ENCODE data around the gene POLR2B.

POLR2B gene

GRCh38 chr4:56990109-56990905 is 11.6 kb downstream of the POLR2B start:
- H3K4me1 ChIP-seq: no peaks in the 10 kb centered on the region
- TF ChIP-seq, protein P1, sequence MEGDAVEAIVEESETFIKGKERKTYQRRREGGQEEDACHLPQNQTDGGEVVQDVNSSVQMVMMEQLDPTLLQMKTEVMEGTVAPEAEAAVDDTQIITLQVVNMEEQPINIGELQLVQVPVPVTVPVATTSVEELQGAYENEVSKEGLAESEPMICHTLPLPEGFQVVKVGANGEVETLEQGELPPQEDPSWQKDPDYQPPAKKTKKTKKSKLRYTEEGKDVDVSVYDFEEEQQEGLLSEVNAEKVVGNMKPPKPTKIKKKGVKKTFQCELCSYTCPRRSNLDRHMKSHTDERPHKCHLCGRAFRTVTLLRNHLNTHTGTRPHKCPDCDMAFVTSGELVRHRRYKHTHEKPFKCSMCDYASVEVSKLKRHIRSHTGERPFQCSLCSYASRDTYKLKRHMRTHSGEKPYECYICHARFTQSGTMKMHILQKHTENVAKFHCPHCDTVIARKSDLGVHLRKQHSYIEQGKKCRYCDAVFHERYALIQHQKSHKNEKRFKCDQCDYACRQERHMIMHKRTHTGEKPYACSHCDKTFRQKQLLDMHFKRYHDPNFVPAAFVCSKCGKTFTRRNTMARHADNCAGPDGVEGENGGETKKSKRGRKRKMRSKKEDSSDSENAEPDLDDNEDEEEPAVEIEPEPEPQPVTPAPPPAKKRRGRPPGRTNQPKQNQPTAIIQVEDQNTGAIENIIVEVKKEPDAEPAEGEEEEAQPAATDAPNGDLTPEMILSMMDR (IDR thresholded peaks at IDR 0.05): no peak
- H3K79me2 ChIP-seq: peaks cover 8% of the 10 kb centered on the region
- no peaks in the 10 kb centered on the region for H3K27me3 ChIP-seq (ENCODE audit: control insufficient read depth, insufficient read depth, low read length)
- H3K36me3 ChIP-seq (ENCODE audit: control insufficient read depth, insufficient read depth, low read length): no peaks in the 10 kb centered on the region
- no peak overlapping the region for H3K27ac ChIP-seq
- H3K9me3 ChIP-seq (ENCODE audit: control insufficient read depth, low read length): no peaks in the 10 kb centered on the region
- H3K4me3 ChIP-seq (ENCODE audit: low read depth, low read length): no peak overlapping the region
- no peak overlapping the region for H3K9ac ChIP-seq
- H2AFZ ChIP-seq: no peak overlapping the region
- no peak overlapping the region for H3K4me2 ChIP-seq (ENCODE audit: low read length)

- H3K4me3 ChIP-seq (ENCODE audit: low read depth, low read length): no peak overlapping the region
- no peak overlapping the region for H3K27ac ChIP-seq
- no peak overlapping the region for H3K9ac ChIP-seq
- TF ChIP-seq, protein P1 (IDR thresholded peaks at IDR 0.05): no peak
- H3K4me2 ChIP-seq (ENCODE audit: low read length): no peak overlapping the region
- H3K27me3 ChIP-seq (ENCODE audit: control insufficient read depth, insufficient read depth, low read length): no peaks in the 10 kb centered on the region
- no peaks in the 10 kb centered on the region for H3K36me3 ChIP-seq (ENCODE audit: control insufficient read depth, insufficient read depth, low read length)
- H3K9me3 ChIP-seq (ENCODE audit: control insufficient read depth, low read length): no peaks in the 10 kb centered on the region
- H3K4me1 ChIP-seq: peaks cover 3% of the 10 kb centered on the region
- H3K79me2 ChIP-seq: peaks cover 4% of the 10 kb centered on the region
- H2AFZ ChIP-seq: no peak overlapping the region
Measured at GRCh38 chr4:56995525-56995924, 16.8 kb downstream of the POLR2B start.

GRCh38 chr4:56999751-57000150 is 21.1 kb downstream of the POLR2B start:
- H3K9ac ChIP-seq: no peak overlapping the region
- H3K79me2 ChIP-seq: peaks cover 4% of the 10 kb centered on the region
- H3K27me3 ChIP-seq (ENCODE audit: control insufficient read depth, insufficient read depth, low read length): no peaks in the 10 kb centered on the region
- H3K9me3 ChIP-seq (ENCODE audit: control insufficient read depth, low read length): no peaks in the 10 kb centered on the region
- H3K4me1 ChIP-seq: peaks cover 3% of the 10 kb centered on the region
- H3K36me3 ChIP-seq (ENCODE audit: control insufficient read depth, insufficient read depth, low read length): no peaks in the 10 kb centered on the region
- no peak overlapping the region for H3K4me3 ChIP-seq (ENCODE audit: low read depth, low read length)
- H2AFZ ChIP-seq: no peak overlapping the region
- TF ChIP-seq, protein P1 (IDR thresholded peaks at IDR 0.05): no peak
- no peak overlapping the region for H3K4me2 ChIP-seq (ENCODE audit: low read length)
- no peak overlapping the region for H3K27ac ChIP-seq

- TF ChIP-seq, protein P1 (IDR thresholded peaks at IDR 0.05): no peak
- Histone ChIP-seq H2AFZ (no peak overlapping the region), H3K27ac (no peak overlapping the region), H3K4me1 (no peaks in the 10 kb centered on the region), H3K9ac (no peak overlapping the region), H3K36me3 (ENCODE audit: control insufficient read depth, insufficient read depth, low read length) (no peaks in the 10 kb centered on the region), H3K79me2 (no peaks in the 10 kb centered on the region), H3K27me3 (ENCODE audit: control insufficient read depth, insufficient read depth, low read length) (no peaks in the 10 kb centered on the region), H3K4me2 (ENCODE audit: low read length) (no peak overlapping the region), H3K9me3 (ENCODE audit: control insufficient read depth, low read length) (no peaks in the 10 kb centered on the region), H3K4me3 (ENCODE audit: low read depth, low read length) (no peak overlapping the region)
Measured at GRCh38 chr4:57013543-57014120, 34.9 kb downstream of the POLR2B start.
